IPS-NIHi7 (cell line): Measurements from ENCODE around the gene RABL6.
"Not testable (repeated sequence)": the region's sequence is repeated elsewhere in the genome, so short reads cannot be mapped to it uniquely, and the experiment has no call there.

ENCODE experiments used
- DNase-seq: peaks from one replicate; pipeline ENCODE4 v3.0.0; 2012; ENCODE audit warnings: mixed read lengths; ENCODE audit errors: extremely low spot score

RABL6 gene

GRCh38 chr9:136796238-136796774 is 11.4 kb upstream of the RABL6 start, which contains the start of gene CCDC183:
TSS of gene CCDC183 (plus strand) at chr9:136796338. CDS start at chr9:136796398, 60 bp downstream.
- DNase-seq: no peak

- not testable (repeated sequence) for DNase-seq
Measured at GRCh38 chr9:136796775-136797347, 10.9 kb upstream of the RABL6 start.

- no peak for DNase-seq
Measured at GRCh38 chr9:136798708-136799078, 9.1 kb upstream of the RABL6 start.

GRCh38 chr9:136799079-136799853 is 8.5 kb upstream of the RABL6 start:
- DNase-seq: no peak

- DNase-seq: peak; percentile 85
Measured at GRCh38 chr9:136799854-136800657, 7.7 kb upstream of the RABL6 start.

GRCh38 chr9:136802321-136802720 is 5.4 kb upstream of the RABL6 start:
- no peak for DNase-seq

- DNase-seq: not testable (repeated sequence)
Measured at GRCh38 chr9:136803009-136803550, 4.7 kb upstream of the RABL6 start.

- DNase-seq: no peak
Measured at GRCh38 chr9:136803551-136804508, 3.9 kb upstream of the RABL6 start.

- DNase-seq: no peak
Measured at GRCh38 chr9:136804509-136805206, 3.1 kb upstream of the RABL6 start.

- DNase-seq: no peak
Measured at GRCh38 chr9:136805207-136805740, 2.5 kb upstream of the RABL6 start.

GRCh38 chr9:136806067-136806466 is 1.7 kb upstream of the RABL6 start:
- no peak for DNase-seq

- DNase-seq: no peak
Measured at GRCh38 chr9:136806631-136807201, 1.0 kb upstream of the RABL6 start.

GRCh38 chr9:136808075-136808805 is 492 bp downstream of the RABL6 start:
- DNase-seq: no peak

GRCh38 chr9:136808806-136809158 is 1.0 kb downstream of the RABL6 start:
- no peak for DNase-seq

- no peak for DNase-seq
Measured at GRCh38 chr9:136814725-136815421, 7.1 kb downstream of the RABL6 start.

- DNase-seq: no peak
Measured at GRCh38 chr9:136815422-136815782, 7.7 kb downstream of the RABL6 start.

- peak; percentile 71 for DNase-seq
Measured at GRCh38 chr9:136820971-136821825, 13.4 kb downstream of the RABL6 start.
